ENCODE results near the gene SRSF5.

GRCh38 chr14:69720912-69721311 is 46.0 kb upstream of the SRSF5 start:
- TF ChIP-seq ATF3 (IDR thresholded peaks at IDR 0.05; ENCODE audit: insufficient read depth, low read depth, low read length) (no peak), CTCF (IDR thresholded peaks at IDR 0.05; ENCODE audit: control extremely low read depth in 1 of 3, insufficient read depth in 1 of 3, low read depth in 1 of 3, low read length in 3 of 3) (no peak), POLR2AphosphoS5 (IDR thresholded peaks at IDR 0.05; ENCODE audit: low read depth, low read length) (no peak)

Data from H1 (cell line).